Stimulated activated CD8-positive, alpha-beta memory T cell treated with anti-CD3 and anti-CD28 coated beads, Interleukin-4, amount 100 ng/mL, for 1 hour (primary cell): ENCODE results near the gene ACTMAP.
A peak's percentile ranks its signal among the peaks of the same experiment; 100 is the strongest.
"Not testable (repeated sequence)": the region's sequence is repeated elsewhere in the genome, so short reads cannot be mapped to it uniquely, and the experiment has no call there.

Experiments used
- DNase-seq, 2 donors: peaks; one replicate each; pipeline ENCODE4 v3.0.0-alpha.2; 2020; ENCODE audit warnings: low read depth in 2 of 2, low spot score in 1 of 2

Gene ACTMAP

GRCh38 chr19:40776932-40777644 lies 26.8 kb upstream of the ACTMAP start:
- peak; percentile 80 to 81 for DNase-seq

GRCh38 chr19:40776364-40776763 lies 26.1 kb upstream of the ACTMAP start:
- DNase-seq = no peak

GRCh38 chr19:40775632-40776022 lies 25.4 kb upstream of the ACTMAP start:
- no peak for DNase-seq

- DNase-seq = no peak
These were observed 24.8 kb upstream of the ACTMAP start, which contains the start of gene MIA for GRCh38 chr19:40774916-40775631. TSS of gene MIA (plus strand) at chr19:40775521. CDS start at chr19:40775543, 22 bp downstream.

- not testable (repeated sequence) for DNase-seq
These were observed 21.0 kb upstream of the ACTMAP start for GRCh38 chr19:40771101-40771862.

- no peak for DNase-seq
These were observed 18.6 kb upstream of the ACTMAP start for GRCh38 chr19:40768869-40769268.

- not testable (repeated sequence) for DNase-seq
These were observed 16.1 kb upstream of the ACTMAP start for GRCh38 chr19:40766385-40766784.

- no peak for DNase-seq
These were observed 13.7 kb upstream of the ACTMAP start for GRCh38 chr19:40763963-40764362.

- no peak for DNase-seq
These were observed 13.2 kb upstream of the ACTMAP start for GRCh38 chr19:40763526-40763925.

GRCh38 chr19:40762754-40763470 lies 12.6 kb upstream of the ACTMAP start:
- DNase-seq = no peak

GRCh38 chr19:40759352-40759751 lies 9.1 kb upstream of the ACTMAP start:
- no peak for DNase-seq

GRCh38 chr19:40758491-40758890 lies 8.2 kb upstream of the ACTMAP start:
- DNase-seq = no peak

- no peak for DNase-seq
These were observed 6.3 kb upstream of the ACTMAP start for GRCh38 chr19:40756502-40757110.

GRCh38 chr19:40755791-40756190 lies 5.5 kb upstream of the ACTMAP start:
- no peak for DNase-seq

GRCh38 chr19:40755248-40755624 lies 5.0 kb upstream of the ACTMAP start:
- DNase-seq = no peak

- DNase-seq = no peak
These were observed 4.5 kb upstream of the ACTMAP start for GRCh38 chr19:40754611-40755247.

GRCh38 chr19:40752257-40752781 lies 2.0 kb upstream of the ACTMAP start:
- no peak for DNase-seq

GRCh38 chr19:40750874-40751537 lies 729 bp upstream of the ACTMAP start, which contains the start of gene SNRPA:
TSS of gene SNRPA (plus strand) at chr19:40751203. CDS start at chr19:40751409, 206 bp downstream.
- DNase-seq = peak; percentile 86 to 91

- no peak for DNase-seq
These were observed 2.7 kb downstream of the ACTMAP start for GRCh38 chr19:40747536-40747935.
